Right cardiac atrium (tissue), 5 donors: ENCODE data around the gene C16orf90. TPM values are rescaled to one million over a fixed set of nuclear protein-coding genes. Genes with fewer than 3 reads are reported as not detected.

Experiments used
- ATAC-seq, 2 donors: fragments of 200-7000 bp; cut with Tn5 transposase; one replicate each; pipeline versions ENCODE4 v1.8.0 to v1.9.1; 2020; ENCODE audit warnings: moderate library complexity in 2 of 2, mild to moderate bottlenecking in 1 of 2
- DNase-seq, 3 donors: peaks; one replicate each; pipeline ENCODE4 v3.0.0-alpha.2; 2020
- H3K27ac ChIP-seq: one replicate; pipeline ENCODE4 v1.5.1; 2013; ENCODE audit warnings: mild to moderate bottlenecking, low read length, control low read depth, moderate library complexity
- H3K27me3 ChIP-seq: one replicate; pipeline ENCODE4 v1.6.1; 2013; ENCODE audit not compliant: control insufficient read depth, insufficient read depth
- H3K4me1 ChIP-seq: one replicate; pipeline ENCODE4 v1.6.1; 2013; ENCODE audit warnings: low read length; ENCODE audit not compliant: control insufficient read depth, insufficient read depth
- H3K4me3 ChIP-seq: one replicate; pipeline ENCODE4 v1.5.1; 2013; ENCODE audit warnings: low read length, control low read depth
- H3K9me3 ChIP-seq: one replicate; pipeline ENCODE4 v1.6.1; 2013; ENCODE audit warnings: low read length; ENCODE audit not compliant: control insufficient read depth
- WGBS: extraction: QIAGEN DNeasy Blood & Tissue Kit; methylation state at CpG from one replicate; pipeline ENCODE4 v1.1.7; 2013; 5-methylcytosine and 5-hydroxymethylcytosine counted together
- intact Hi-C, 4 donors: fragments of 100-400 bp; cut with DNase I; formaldehyde crosslinking; loops; one replicate each; pipeline versions ENCODE4 v1.11.0 to v1.14.0; 2022 to 2023
- polyA plus RNA-seq: library from polyadenylated mRNA; stranded (reverse); fragments of 200-250 nt; gene quantifications from one replicate; pipeline ENCODE4 v1.2.3, GENCODE V29; 2013
- total RNA-seq, 4 donors: library from RNA; stranded (reverse); fragmentation: NEBNext Ultra II Directional; extraction: Animal tissue kit (Norgen Biotek cat#: 25700); gene quantifications; one replicate each; pipeline ENCODE4 v1.2.1, GENCODE V29; 2021
- donor health status: healthy with polysubstance abuse.
- donor health status: DM: no; HTN: yes; CAD: no.
- donor health status: DM: no; HTN: no; CAD: no.
- donor health status: DM: no; HTN: yes; CAD: no; lungs with severe emphysema.
- donor health status: DM: yes; HTN: yes; CAD: no.

The C16orf90 gene
- total and polyA plus RNA-seq, 5 donors, result not detected

- peaks cover 13% of the 10 kb centered on the region for H3K4me1 ChIP-seq
- WGBS, result 84% methylated on average over 10 of the region's 10 CpGs
- H3K27ac ChIP-seq, result no peak overlapping the region
- no peak for ATAC-seq
- no peak overlapping the region for H3K4me3 ChIP-seq
- intact Hi-C loops, result loop anchor here in 1 of 4 donors (5.0 kb wide), 1 partner anchor 109 kb away; no protein-coding TSS in a partner anchor
- H3K27me3 ChIP-seq, result no peaks in the 10 kb centered on the region
- H3K9me3 ChIP-seq, result no peaks in the 10 kb centered on the region
- peak in 1 of 3 donors; percentile 9 for DNase-seq
Measured at GRCh38 chr16:3472878-3473595, 22.3 kb downstream of the C16orf90 start.

DNA sequence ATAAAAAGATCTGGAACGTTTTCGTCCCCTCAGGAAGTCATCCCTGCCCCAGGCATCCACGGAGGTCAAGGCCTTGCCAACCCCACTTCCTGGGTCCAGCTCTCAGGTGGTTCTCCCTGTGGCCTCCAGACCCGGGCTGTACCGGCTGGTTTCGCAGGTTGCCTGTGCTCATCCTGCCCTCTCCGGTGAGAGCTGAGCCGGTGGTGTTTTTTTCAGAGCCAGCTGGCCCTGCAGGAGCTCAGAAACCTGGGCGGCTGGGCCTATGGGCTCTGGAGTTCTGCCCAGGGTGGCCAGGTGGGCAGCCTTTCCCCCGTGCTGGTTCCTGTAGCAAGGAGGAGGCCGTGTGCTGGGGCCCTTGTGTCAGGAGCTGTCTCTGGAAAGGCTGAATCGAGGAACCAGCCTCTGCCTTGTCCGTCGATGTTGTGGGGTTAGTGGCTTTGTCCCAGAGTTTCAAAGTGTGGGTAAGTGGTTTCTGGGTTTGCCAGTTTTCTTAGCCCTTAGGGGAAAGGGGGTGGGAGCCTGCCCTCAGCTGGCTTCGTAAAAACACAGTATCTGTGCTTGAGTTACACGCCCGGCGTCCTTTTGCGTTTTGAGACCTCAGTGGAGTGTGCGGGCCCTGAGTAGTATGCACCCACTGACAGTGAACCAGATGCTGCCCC, 23.6 kb downstream of the C16orf90 start:
- WGBS, result 92% methylated on average over 20 of the region's 20 CpGs
- DNase-seq (peak in 1 of 3 donors; percentile 37), ATAC-seq (no peak)
- Histone ChIP-seq H3K9me3 (no peaks in the 10 kb centered on the region), H3K4me1 (peaks cover 21% of the 10 kb centered on the region), H3K4me3 (no peak overlapping the region), H3K27me3 (no peaks in the 10 kb centered on the region), H3K27ac (no peak overlapping the region)
- intact Hi-C loops, result loop anchor here in 1 of 4 donors (5.0 kb wide), 1 partner anchor 111 kb away; no protein-coding TSS in a partner anchor

DNA sequence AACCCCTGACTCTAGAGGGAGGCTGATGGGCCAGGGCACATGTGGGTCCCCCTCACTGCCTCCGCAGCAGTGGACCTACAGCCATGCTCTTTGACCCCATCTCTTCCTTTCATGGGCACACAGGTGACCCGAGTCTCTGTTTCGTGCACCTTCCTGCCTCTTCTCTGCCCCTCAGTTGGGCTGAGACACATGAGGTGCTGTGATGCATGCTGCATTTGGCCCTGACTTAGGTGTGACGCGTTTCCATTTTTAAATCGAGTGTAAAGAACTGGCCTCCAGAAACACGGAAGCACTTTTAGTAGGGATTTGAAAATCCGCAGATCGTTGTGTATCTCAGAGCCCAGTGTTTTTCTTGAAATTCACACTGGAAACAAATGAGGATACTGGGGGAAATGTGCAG, 24.6 kb downstream of the C16orf90 start:
- DNase-seq, result peak in 1 of 3 donors; percentile 19
- Histone ChIP-seq H3K4me1 (peaks cover 26% of the 10 kb centered on the region), H3K27me3 (no peaks in the 10 kb centered on the region), H3K9me3 (no peaks in the 10 kb centered on the region), H3K27ac (no peak overlapping the region), H3K4me3 (no peak overlapping the region)
- WGBS, result 78% methylated on average over 9 of the region's 9 CpGs
- intact Hi-C loops, result loop anchor here in 1 of 4 donors (5.0 kb wide), 1 partner anchor 112 kb away; no protein-coding TSS in a partner anchor
- ATAC-seq, result peak in 1 of 2 donors; percentile 18

DNA sequence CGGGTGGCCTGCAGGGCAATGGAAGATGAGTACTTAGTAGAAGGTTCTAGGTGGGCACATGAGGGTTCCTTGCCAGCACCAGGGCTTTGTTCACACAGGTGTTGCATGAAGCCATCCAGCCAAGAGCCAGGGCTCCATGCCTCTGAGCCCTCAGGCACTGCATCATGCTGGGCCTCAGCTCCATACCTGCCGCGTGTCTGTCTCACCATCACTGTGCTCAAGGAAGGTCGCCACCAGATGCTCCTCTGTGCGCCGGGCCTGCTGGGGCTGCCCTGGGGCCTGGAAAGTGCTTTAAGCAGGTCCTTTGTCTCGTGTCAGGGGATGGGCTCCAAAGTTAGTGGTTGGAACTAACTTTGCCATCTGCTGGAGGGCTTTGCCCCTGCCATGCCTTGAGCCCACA, 25.6 kb downstream of the C16orf90 start:
- DNase-seq, result no peak
- Histone ChIP-seq H3K4me1 (peaks cover 31% of the 10 kb centered on the region), H3K4me3 (no peak overlapping the region), H3K27me3 (no peaks in the 10 kb centered on the region), H3K27ac (no peak overlapping the region), H3K9me3 (no peaks in the 10 kb centered on the region)
- ATAC-seq, result no peak
- whole genome bisulfite sequencing, result 85% methylated on average over 7 of the region's 7 CpGs
- intact Hi-C loops, result loop anchor here in 1 of 4 donors (5.0 kb wide), 1 partner anchor 113 kb away; no protein-coding TSS in a partner anchor

- H3K4me1 ChIP-seq, result peaks cover 33% of the 10 kb centered on the region
- 70% methylated on average over 15 of the region's 15 CpGs for WGBS
- no peaks in the 10 kb centered on the region for H3K9me3 ChIP-seq
- H3K4me3 ChIP-seq, result no peak overlapping the region
- no peak overlapping the region for H3K27ac ChIP-seq
- DNase-seq, result no peak
- intact Hi-C loops, result no loop called here
- no peak for ATAC-seq
- no peaks in the 10 kb centered on the region for H3K27me3 ChIP-seq
Measured at GRCh38 chr16:3468501-3468900, 26.8 kb downstream of the C16orf90 start.

- peaks cover 30% of the 10 kb centered on the region for H3K4me1 ChIP-seq
- WGBS, result 82% methylated on average over 4 of the region's 4 CpGs
- H3K9me3 ChIP-seq, result no peaks in the 10 kb centered on the region
- H3K27ac ChIP-seq, result no peak overlapping the region
- ATAC-seq, result no peak
- no peaks in the 10 kb centered on the region for H3K27me3 ChIP-seq
- no peak overlapping the region for H3K4me3 ChIP-seq
- DNase-seq, result no peak
- intact Hi-C loops, result no loop called here
Measured at GRCh38 chr16:3467921-3468320, 27.4 kb downstream of the C16orf90 start.

DNA sequence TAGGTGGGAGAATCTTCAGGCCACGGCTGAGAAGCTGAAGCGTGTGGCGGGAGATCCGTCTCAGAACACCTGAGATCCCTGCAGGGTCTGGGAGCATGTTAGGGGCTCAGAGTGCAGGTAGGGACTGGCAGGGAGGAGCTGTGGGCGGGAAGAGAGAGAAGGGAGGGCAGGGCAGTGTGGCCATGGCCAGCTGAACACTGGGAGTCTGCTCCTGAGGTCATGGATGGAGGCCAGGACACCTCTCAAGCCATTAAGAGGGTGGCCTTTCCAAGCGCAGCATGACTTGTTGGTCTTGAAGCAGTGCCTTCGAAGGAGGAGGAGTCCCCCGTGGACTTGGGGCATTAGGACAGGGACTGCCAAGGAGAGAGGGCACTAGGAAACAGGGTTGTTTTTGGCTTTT, 28.1 kb downstream of the C16orf90 start:
- ATAC-seq (peak; percentile 21 to 28), DNase-seq (no peak)
- intact Hi-C loops, result no loop called here
- Histone ChIP-seq H3K27me3 (no peaks in the 10 kb centered on the region), H3K4me3 (no peak overlapping the region), H3K27ac (no peak overlapping the region), H3K9me3 (no peaks in the 10 kb centered on the region), H3K4me1 (peaks cover 30% of the 10 kb centered on the region)
- 90% methylated on average over 8 of the region's 8 CpGs for WGBS

DNA sequence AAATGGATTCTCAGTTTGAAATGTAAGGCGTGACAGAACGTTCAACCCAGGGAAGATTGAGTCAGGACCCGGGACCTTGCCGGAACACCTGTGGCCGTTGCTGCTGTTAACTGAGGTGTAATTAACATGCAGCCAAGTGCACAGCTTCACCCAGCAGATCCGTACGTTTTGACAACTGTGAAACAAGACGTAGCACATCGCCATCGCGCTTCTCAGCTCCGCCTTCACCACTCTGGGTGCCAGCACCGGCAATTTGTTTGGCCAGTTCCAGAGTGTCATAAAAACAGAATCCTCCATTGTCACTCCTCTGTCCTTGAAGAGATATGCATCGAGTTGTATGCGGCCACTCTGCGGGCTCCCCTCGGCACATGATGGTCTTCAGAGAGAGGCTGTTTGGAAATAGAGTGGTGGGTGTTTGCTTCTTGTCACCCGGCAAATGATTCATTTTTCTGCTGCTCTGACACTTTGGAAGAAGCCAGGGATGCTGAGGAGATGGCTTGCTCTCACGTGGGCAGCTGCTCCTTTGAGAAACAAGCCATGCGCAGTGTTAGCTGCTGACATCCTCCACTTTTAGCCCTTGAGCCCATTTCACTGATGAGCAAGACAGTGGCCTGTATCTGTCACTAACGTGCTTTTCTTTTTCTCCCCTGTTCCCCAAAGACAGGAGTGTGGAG, 29.2 kb downstream of the C16orf90 start:
- no peak overlapping the region for H3K4me3 ChIP-seq
- DNase-seq (peak in 1 of 3 donors; percentile 68), ATAC-seq (peak; percentile 37 to 59)
- WGBS, result 72% methylated on average over 21 of the region's 21 CpGs
- intact Hi-C loops, result no loop called here
- H3K4me1 ChIP-seq, result peaks cover 33% of the 10 kb centered on the region
- H3K9me3 ChIP-seq, result no peaks in the 10 kb centered on the region
- H3K27ac ChIP-seq, result peak overlapping the region; percentile 59
- no peaks in the 10 kb centered on the region for H3K27me3 ChIP-seq

DNA sequence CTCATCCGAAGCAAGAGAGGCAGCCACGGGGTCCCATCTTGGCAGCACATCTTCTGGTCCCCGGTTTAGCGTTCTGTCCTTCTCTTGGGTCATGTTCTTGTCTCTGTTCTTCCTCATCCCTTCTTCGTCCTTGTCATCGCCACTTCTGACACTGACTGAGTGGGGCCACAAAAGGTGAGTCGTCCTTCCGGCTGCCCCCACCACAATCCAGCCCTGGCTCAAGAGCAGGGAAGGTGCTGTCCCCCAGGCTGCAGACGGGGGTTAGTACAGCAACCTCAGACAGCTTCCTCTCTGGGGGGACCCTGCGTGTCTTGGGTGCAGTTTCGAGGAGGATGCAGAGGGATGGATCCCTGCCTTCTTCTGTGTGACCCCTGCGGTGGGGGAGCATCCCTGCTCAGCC, 30.0 kb downstream of the C16orf90 start:
- DNase-seq, result no peak
- H3K27me3 ChIP-seq, result no peaks in the 10 kb centered on the region
- H3K4me3 ChIP-seq, result no peak overlapping the region
- WGBS, result 83% methylated on average over 12 of the region's 12 CpGs
- no peak for ATAC-seq
- H3K9me3 ChIP-seq, result no peaks in the 10 kb centered on the region
- H3K27ac ChIP-seq, result no peak overlapping the region
- peaks cover 28% of the 10 kb centered on the region for H3K4me1 ChIP-seq
- intact Hi-C loops, result no loop called here

DNA sequence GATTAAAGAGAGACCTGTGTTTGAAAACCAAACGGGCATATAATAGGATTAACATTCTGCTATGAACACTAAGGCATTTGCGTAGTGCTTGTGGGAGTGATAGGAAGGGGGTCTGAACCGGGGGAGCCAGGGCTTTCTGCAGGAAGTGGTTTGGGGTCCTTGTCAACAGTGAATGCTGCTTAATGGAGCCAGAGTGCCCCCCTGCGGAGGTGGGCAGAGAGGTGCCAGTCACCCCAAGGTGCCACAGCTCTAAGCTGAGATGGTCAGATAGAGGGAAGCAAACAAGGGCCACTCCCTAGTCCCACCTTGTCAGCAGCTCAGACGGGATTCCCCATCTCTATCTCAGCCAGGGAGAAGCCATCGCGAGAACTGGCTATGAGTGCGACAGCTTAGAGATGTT, 34.1 kb downstream of the C16orf90 start:
- WGBS, result 55% methylated on average over 8 of the region's 8 CpGs
- DNase-seq (no peak), ATAC-seq (no peak)
- intact Hi-C loops, result no loop called here
- Histone ChIP-seq H3K27me3 (no peaks in the 10 kb centered on the region), H3K27ac (no peak overlapping the region), H3K4me1 (peaks cover 19% of the 10 kb centered on the region), H3K9me3 (no peaks in the 10 kb centered on the region), H3K4me3 (no peak overlapping the region)

- no peak overlapping the region for H3K27ac ChIP-seq
- peaks cover 19% of the 10 kb centered on the region for H3K4me1 ChIP-seq
- ATAC-seq (no peak), DNase-seq (no peak)
- no peaks in the 10 kb centered on the region for H3K9me3 ChIP-seq
- no peak overlapping the region for H3K4me3 ChIP-seq
- intact Hi-C loops, result no loop called here
- no peaks in the 10 kb centered on the region for H3K27me3 ChIP-seq
- 81% methylated on average over 8 of the region's 8 CpGs for WGBS
Measured at GRCh38 chr16:3460585-3460984, 34.7 kb downstream of the C16orf90 start.
